Pulmonary artery endothelial cell (primary cell): ENCODE measurements around the gene MYH16. TPM values are rescaled to one million over a fixed set of nuclear protein-coding genes. Genes with fewer than 3 reads are reported as not detected.
"Not testable (repeated sequence)": the region's sequence is repeated elsewhere in the genome, so short reads cannot be mapped to it uniquely, and the experiment has no call there.

Experiments used
- DNase-seq: peaks from one replicate; pipeline ENCODE4 v3.0.0-alpha.2; 2011; ENCODE audit warnings: low read depth, low spot score
- total RNA-seq: library from RNA; depleted of rRNA; stranded (reverse); fragments of >200 nt; gene quantifications from 2 replicates; pipeline ENCODE4 v1.2.3, GENCODE V29; 2014

MYH16 gene
- total RNA-seq, 1 donor from 2014 or later: 0.53 TPM

- no peak for DNase-seq
These were observed 79.6 kb downstream of the MYH16 start for GRCh38 chr7:99352247-99352646.

GRCh38 chr7:99355098-99355497 lies 82.5 kb downstream of the MYH16 start:
- no peak for DNase-seq

- no peak for DNase-seq
These were observed 85.3 kb downstream of the MYH16 start for GRCh38 chr7:99357701-99358490.

GRCh38 chr7:99358521-99358920 lies 85.9 kb downstream of the MYH16 start:
- not testable (repeated sequence) for DNase-seq

GRCh38 chr7:99359465-99360154 lies 87.0 kb downstream of the MYH16 start:
- no peak for DNase-seq

Other genes starting within 250 kb of the MYH16 start
- 20.1 and 20.2 TPM in 2 replicates for gene SMURF1, start 128.7 kb upstream of the MYH16 start, total RNA-seq
- not detected in 2 replicates for gene KPNA7, start 64.7 kb upstream of the MYH16 start, total RNA-seq
- gene ARPC1A, start 53.1 kb downstream of the MYH16 start, total RNA-seq: 214 and 272 TPM in 2 replicates
- 757 and 888 TPM in 2 replicates for gene ARPC1B, start 101.9 kb downstream of the MYH16 start, total RNA-seq
- gene PDAP1, start 135.8 kb downstream of the MYH16 start, total RNA-seq: 29.1 and 41.7 TPM in 2 replicates
- 92.2 and 116 TPM in 2 replicates for gene BUD31, start 136.1 kb downstream of the MYH16 start, total RNA-seq
- 5.3 and 5.4 TPM in 2 replicates for gene PTCD1, start 166.0 kb downstream of the MYH16 start, total RNA-seq
- 31.5 and 37.7 TPM in 2 replicates for gene CPSF4, start 166.1 kb downstream of the MYH16 start, total RNA-seq
- gene ATP5MF, start 193.3 kb downstream of the MYH16 start, total RNA-seq: 253 and 290 TPM in 2 replicates
- gene ZNF789, start 200.1 kb downstream of the MYH16 start, total RNA-seq: 4.8 and 5.9 TPM in 2 replicates
- gene ZNF394, start 227.4 kb downstream of the MYH16 start, total RNA-seq: 27.0 and 31.3 TPM in 2 replicates
- 10.4 and 15.1 TPM in 2 replicates for gene ZKSCAN5, start 231.8 kb downstream of the MYH16 start, total RNA-seq